K562 (cell line): ENCODE measurements around the gene WFIKKN2. TPM values are rescaled to one million over a fixed set of nuclear protein-coding genes. Genes with fewer than 3 reads are reported as not detected.
A peak's percentile ranks its signal among the peaks of the same experiment; 100 is the strongest.

Source experiments
- CUX1 ChIP-seq: fragments of 200-800 bp; sonication (Bioruptor generic); IDR thresholded peaks from 2 replicates; pipeline ENCODE4 v1.6.1; 2016; ENCODE audit warnings: missing genetic modification characterization, missing compliant biosample characterization
- REST ChIP-seq, 2 experiments: fragments of 450-650 bp; formaldehyde crosslinking in 1 of 2; IDR thresholded peaks; 2 replicates each; pipeline versions ENCODE4 v1.4.0 to v1.6.1; 2014 to 2020; ENCODE audit warnings: mild to moderate bottlenecking in 2 of 2, borderline replicate concordance in 1 of 2, low read depth in 1 of 2
- ZBTB2 ChIP-seq: fragments of 450-650 bp; IDR thresholded peaks from 2 replicates; pipeline ENCODE4 v1.6.1; 2016; ENCODE audit warnings: antibody characterized with exemption
- ZNF76 ChIP-seq: fragments of 250-450 bp; sonication (Bioruptor Pico); IDR thresholded peaks from 2 replicates; pipeline ENCODE4 v1.4.0; 2020; ENCODE audit warnings: mild to moderate bottlenecking, moderate library complexity, borderline replicate concordance
- polyA plus RNA-seq, 8 experiments: library from polyadenylated mRNA; depleted of rRNA in 4 of 8; stranded (reverse) in 5 of 8; unstranded in 3 of 8; fragments of >200 nt; fragmentation: Nextera tagmentation in 2 of 8; fragmentation: Illumina TruSeq in 1 of 8; extraction: Ambion mirVana in 2 of 8; extraction: Trizol in 1 of 8; gene quantifications; 2 replicates each; pipeline versions ENCODE4 v1.2.1 to v1.2.3, GENCODE V29; 2011 to 2014; ENCODE audit warnings: inconsistent platforms in 1 of 8, missing spikeins in 1 of 8
- total RNA-seq, 7 experiments: library from RNA; depleted of rRNA in 6 of 7; stranded (reverse); fragments of >200 nt in 6 of 7; fragmentation: Illumina TruSeq in 2 of 7; extraction: Trizol in 2 of 7; gene quantifications; 2 replicates each; pipeline versions ENCODE4 v1.2.1 to v1.2.3, GENCODE V29; 2011 to 2021; ENCODE audit warnings: low replicate concordance in 1 of 7

The WFIKKN2 gene
- total and polyA plus RNA-seq, 9 of the 15 experiments (the other 6 are each of a cell fraction or from before 2014, with no cell fraction given) = 0.07 TPM; not detected in 8

GRCh38 chr17:50816771-50817751, 18.3 kb upstream of the WFIKKN2 start (continued):
- peak; percentile 20; the same call in 1 of the 2 replicates for TF ChIP-seq REST (IDR thresholded peaks at IDR 0.05; ENCODE audit: borderline replicate concordance)
- no peak for TF ChIP-seq REST (CRISPR knock-in tag; IDR thresholded peaks at IDR 0.05; ENCODE audit: low read depth)
- no peak for TF ChIP-seq ZNF76 (CRISPR knock-in tag)
- TF ChIP-seq ZBTB2 = peak; percentile 84; the same call in 1 of the 2 replicates
- no peak for TF ChIP-seq CUX1 (CRISPR knock-in tag)
